Measurements from ENCODE around the gene TWF1. TPM values are rescaled to one million over a fixed set of nuclear protein-coding genes. Genes with fewer than 3 reads are reported as not detected.

The TWF1 gene
- total and polyA plus RNA-seq, 2 of the 8 experiments (the other 6 are each of a cell fraction or from before 2014, with no cell fraction given): 7.6 to 27.9 TPM

- WGBS, 2 experiments (ENCODE audit: extremely low coverage in 1 of 2, insufficient coverage in 1 of 2, insufficient read length in 1 of 2, insufficient replicate concordance in 2 of 2, low coverage in 1 of 2, low lambda C conversion rate in 2 of 2, missing lambda C conversion rate in 1 of 2): 87% methylated on average over 4 of the region's 4 CpGs; no CpG with 5 or more reads in 1 of the 2 experiments
- Histone ChIP-seq H3K4me2 (ENCODE audit: insufficient read depth in 1 of 2, low read depth in 2 of 2, low read length in 2 of 2) (no peak overlapping the region), H4K8ac (ENCODE audit: extremely low read depth, insufficient read depth, low read length) (no peak overlapping the region), H2BK5ac (ENCODE audit: low read depth, low read length) (no peak overlapping the region), H4K5ac (ENCODE audit: insufficient read length, low read depth, low read length) (no peak overlapping the region), H2AFZ (ENCODE audit: low read length) (no peak overlapping the region), H3K9ac (replicated peaks in 1 of 4; ENCODE audit: extremely low read depth in 1 of 4, low read depth in 3 of 4, low read length in 3 of 4) (no peak overlapping the region), H3K56ac (replicated peaks; ENCODE audit: insufficient read length, low read depth, low read length) (no peak overlapping the region), H3K79me1 (ENCODE audit: low read depth, low read length) (no peaks in the 10 kb centered on the region), H3K4me1 (replicated peaks in 1 of 4; ENCODE audit: control insufficient read depth in 3 of 4, insufficient read depth in 4 of 4, low read length in 3 of 4) (peaks cover 0 to 5% (median 2%) of the 10 kb centered on the region in 4 experiments; a peak in 2 of 7 replicates), H2AK5ac (ENCODE audit: low read depth, low read length) (no peak overlapping the region), H3K9me3 (ENCODE audit: insufficient read depth in 2 of 2, low read depth in 1 of 2, low read length in 1 of 2) (no peaks in the 10 kb centered on the region), H4K20me1 (replicated peaks in 1 of 2; ENCODE audit: control insufficient read depth in 1 of 2, insufficient read depth in 2 of 2, low read length in 2 of 2) (no peaks in the 10 kb centered on the region), H2BK20ac (ENCODE audit: low read length) (no peak overlapping the region), H3K27ac (ENCODE audit: low read depth, low read length) (no peak overlapping the region), H3K14ac (ENCODE audit: insufficient read length) (no peak overlapping the region), H4K91ac (replicated peaks; ENCODE audit: insufficient read length, low read length) (no peak overlapping the region), H3K27me3 (replicated peaks in 1 of 4; ENCODE audit: control insufficient read depth in 3 of 4, extremely low read depth in 1 of 4, insufficient read depth in 3 of 4, low read length in 3 of 4) (peaks cover 0 to 25% (median 9%) of the 10 kb centered on the region in 4 experiments; a peak in 5 of 7 replicates), H3K18ac (ENCODE audit: extremely low read depth, low read length) (no peak overlapping the region), H2BK120ac (replicated peaks; ENCODE audit: low read depth, low read length) (no peak overlapping the region), H3K36me3 (ENCODE audit: control insufficient read depth in 2 of 4, insufficient read depth in 4 of 4, low read length in 3 of 4) (no peaks in the 10 kb centered on the region), H2BK15ac (ENCODE audit: low read length) (no peak overlapping the region), H2BK12ac (ENCODE audit: low read depth, low read length) (no peak overlapping the region), H3K4ac (replicated peaks; ENCODE audit: insufficient read length, low read depth, low read length) (no peak overlapping the region), H3K23me2 (ENCODE audit: low read depth, low read length) (peaks cover 2% of the 10 kb centered on the region; the same call in 1 of the 2 replicates), H3K79me2 (ENCODE audit: control insufficient read depth in 1 of 2, insufficient read depth in 2 of 2, low read length in 2 of 2) (no peaks in the 10 kb centered on the region), H3K23ac (ENCODE audit: insufficient read length) (no peak overlapping the region), H3K4me3 (ENCODE audit: extremely low read depth in 1 of 4, insufficient read depth in 2 of 4, low read depth in 3 of 4, low read length in 4 of 4) (no peak overlapping the region)
- CTCF ChIA-PET (ENCODE audit: partially characterized antibody): interaction anchor here (0.6 kb wide), 1 partner anchor 1803 kb away, joined by 3 read pairs; no protein-coding TSS in a partner anchor
- POLR2A ChIA-PET (ENCODE audit: partially characterized antibody): interaction anchor here (1.4 kb wide), 1 partner anchor 19 kb away, joined by 4 read pairs; no protein-coding TSS in a partner anchor
- FAIRE-seq (no peak), DNase-seq (ENCODE audit: low read depth in 1 of 2, low spot score in 2 of 2) (no peak)
- TF ChIP-seq TAF7 (optimal IDR thresholded peaks at IDR 0.05; ENCODE audit: borderline replicate concordance, low read depth, low read length): no peak
- TF ChIP-seq TBP (IDR thresholded peaks at IDR 0.05; ENCODE audit: low read depth, low read length): no peak
- TF ChIP-seq MAX (IDR thresholded peaks at IDR 0.05): no peak
- TF ChIP-seq EZH2 (IDR thresholded peaks at IDR 0.05; ENCODE audit: low read depth, low read length, severe bottlenecking): no peak
- no peak for TF ChIP-seq POLR2AphosphoS5 (IDR thresholded peaks at IDR 0.05; ENCODE audit: low read depth, low read length)
- no peak for TF ChIP-seq CEBPB (IDR thresholded peaks at IDR 0.05; ENCODE audit: low read depth, low read length)
- no peak for TF ChIP-seq EGR1 (IDR thresholded peaks at IDR 0.05; ENCODE audit: borderline replicate concordance, low read depth, low read length)
- no peak for TF ChIP-seq ATF3 (IDR thresholded peaks at IDR 0.05; ENCODE audit: insufficient read depth, low read depth, low read length)
- TF ChIP-seq GABPA (IDR thresholded peaks at IDR 0.05; ENCODE audit: borderline replicate concordance, insufficient read depth, low read length): no peak
- no peak for TF ChIP-seq CTBP2 (IDR thresholded peaks at IDR 0.05; ENCODE audit: borderline replicate concordance, insufficient read depth, insufficient read length, low read length)
- no peak for TF ChIP-seq BACH1 (IDR thresholded peaks at IDR 0.05; ENCODE audit: low read length)
- no peak for TF ChIP-seq JUN (IDR thresholded peaks at IDR 0.05; ENCODE audit: low read depth, low read length)
Measured at GRCh38 chr12:43832463-43833168, 26.5 kb upstream of the TWF1 start.

Data from H1 (cell line).